ENCODE results near the gene ALOXE3. TPM values are rescaled to one million over a fixed set of nuclear protein-coding genes. Genes with fewer than 3 reads are reported as not detected.

ALOXE3 gene
- total and polyA plus RNA-seq, 2 of the 8 experiments (the other 6 are each of a cell fraction or from before 2014, with no cell fraction given), result 0.26 TPM; not detected in 1

- no peaks in the 10 kb centered on the region for H3K36me3 ChIP-seq (ENCODE audit: control insufficient read depth in 2 of 4, insufficient read depth in 4 of 4, low read length in 3 of 4)
- H2AK5ac ChIP-seq (ENCODE audit: low read depth, low read length), result no peak within 1 kb of the TSS
- peaks cover 30 to 54% (median 51%) of the 10 kb centered on the region in 4 experiments for H3K27me3 ChIP-seq (replicated peaks in 1 of 4; ENCODE audit: control insufficient read depth in 3 of 4, extremely low read depth in 1 of 4, insufficient read depth in 3 of 4, low read length in 3 of 4)
- no peaks in the 10 kb centered on the region for H3K9me3 ChIP-seq (ENCODE audit: insufficient read depth in 2 of 2, low read depth in 1 of 2, low read length in 1 of 2)
- no peak within 1 kb of the TSS for H2BK5ac ChIP-seq (ENCODE audit: low read depth, low read length)
- peak in 1 of 2 experiments; percentile 84 for DNase-seq (ENCODE audit: low read depth in 1 of 2, low spot score in 2 of 2)
- H3K4me1 ChIP-seq (replicated peaks in 1 of 4; ENCODE audit: control insufficient read depth in 3 of 4, insufficient read depth in 4 of 4, low read length in 3 of 4), result peaks cover 0 to 24% (median 13%) of the 10 kb centered on the region in 4 experiments; a peak in 6 of 7 replicates
- WGBS, 2 experiments (ENCODE audit: extremely low coverage in 1 of 2, insufficient coverage in 1 of 2, insufficient read length in 1 of 2, insufficient replicate concordance in 2 of 2, low coverage in 1 of 2, low lambda C conversion rate in 2 of 2, missing lambda C conversion rate in 1 of 2), result 1% methylated on average over 22 of the region's 29 CpGs; no CpG with 5 or more reads in 1 of the 2 experiments
- peak within 1 kb of the TSS; percentile 54 to 89 (median 82) for H3K4me3 ChIP-seq (ENCODE audit: extremely low read depth in 1 of 4, insufficient read depth in 2 of 4, low read depth in 3 of 4, low read length in 4 of 4)
- H3K23me2 ChIP-seq (ENCODE audit: low read depth, low read length), result peaks cover 41% of the 10 kb centered on the region
- no peak within 1 kb of the TSS for H3K14ac ChIP-seq (ENCODE audit: insufficient read length)
- H3K9ac ChIP-seq (replicated peaks in 1 of 4; ENCODE audit: extremely low read depth in 1 of 4, low read depth in 3 of 4, low read length in 3 of 4), result peak within 1 kb of the TSS in 1 of 4 experiments; percentile 6; a peak in 1 of 7 replicates
- H3K79me2 ChIP-seq (ENCODE audit: control insufficient read depth in 1 of 2, insufficient read depth in 2 of 2, low read length in 2 of 2), result no peaks in the 10 kb centered on the region
- no peak within 1 kb of the TSS; the same call in 1 of the 2 replicates for H3K18ac ChIP-seq (ENCODE audit: extremely low read depth, low read length)
- no peak within 1 kb of the TSS for H4K91ac ChIP-seq (replicated peaks; ENCODE audit: insufficient read length, low read length)
- H2BK15ac ChIP-seq (ENCODE audit: low read length), result no peak within 1 kb of the TSS
- H3K23ac ChIP-seq (ENCODE audit: insufficient read length), result no peak within 1 kb of the TSS
- no peak within 1 kb of the TSS for H3K27ac ChIP-seq (ENCODE audit: low read depth, low read length)
- no peak within 1 kb of the TSS for H4K5ac ChIP-seq (ENCODE audit: insufficient read length, low read depth, low read length)
- ChIA-PET CTCF (ENCODE audit: partially characterized antibody) (interaction anchor here (0.8 to 2.3 kb wide), 11 partner anchors 9 to 108 kb away, joined by 3 to 15 read pairs (median 4); no protein-coding TSS in a partner anchor), POLR2A (ENCODE audit: partially characterized antibody) (interaction anchor here (0.7 to 7.6 kb wide), 7 partner anchors 9 to 103 kb away, joined by 3 to 49 read pairs (median 6); no protein-coding TSS in a partner anchor)
- no peak within 1 kb of the TSS; the same call in 1 of the 2 replicates for H2AFZ ChIP-seq (ENCODE audit: low read length)
- H4K8ac ChIP-seq (ENCODE audit: extremely low read depth, insufficient read depth, low read length), result peak within 1 kb of the TSS; percentile 73
- no peak within 1 kb of the TSS; the same call in 1 of the 2 replicates for H2BK12ac ChIP-seq (ENCODE audit: low read depth, low read length)
- peaks cover 3 to 5% of the 10 kb centered on the region in 2 experiments for H4K20me1 ChIP-seq (replicated peaks in 1 of 2; ENCODE audit: control insufficient read depth in 1 of 2, insufficient read depth in 2 of 2, low read length in 2 of 2)
- no peak for FAIRE-seq
- H2BK120ac ChIP-seq (replicated peaks; ENCODE audit: low read depth, low read length), result no peak within 1 kb of the TSS
- H3K56ac ChIP-seq (replicated peaks; ENCODE audit: insufficient read length, low read depth, low read length), result no peak within 1 kb of the TSS
- no peaks in the 10 kb centered on the region for H3K79me1 ChIP-seq (ENCODE audit: low read depth, low read length)
- H3K4ac ChIP-seq (replicated peaks; ENCODE audit: insufficient read length, low read depth, low read length), result no peak within 1 kb of the TSS
- peak within 1 kb of the TSS; percentile 88 to 93 for H3K4me2 ChIP-seq (ENCODE audit: insufficient read depth in 1 of 2, low read depth in 2 of 2, low read length in 2 of 2)
- no peak within 1 kb of the TSS for H2BK20ac ChIP-seq (ENCODE audit: low read length)
- TF ChIP-seq TAF7 (optimal IDR thresholded peaks at IDR 0.05; ENCODE audit: borderline replicate concordance, low read depth, low read length), result no peak
- TF ChIP-seq USF2 (IDR thresholded peaks at IDR 0.05; ENCODE audit: low read length), result no peak
- TF ChIP-seq ASH2L (IDR thresholded peaks at IDR 0.05; ENCODE audit: low read length), result peak; percentile 69
- peak; percentile 82; the same call in 1 of the 2 replicates for TF ChIP-seq FOSL1 (IDR thresholded peaks at IDR 0.05; ENCODE audit: insufficient read depth, low read depth, low read length)
- TF ChIP-seq CTBP2 (IDR thresholded peaks at IDR 0.05; ENCODE audit: borderline replicate concordance, insufficient read depth, insufficient read length, low read length), result peak; percentile 95
- no peak for TF ChIP-seq ATF3 (IDR thresholded peaks at IDR 0.05; ENCODE audit: insufficient read depth, low read depth, low read length)
- no peak for TF ChIP-seq CHD2 (IDR thresholded peaks at IDR 0.05; ENCODE audit: low read length)
- TF ChIP-seq POU5F1 (IDR thresholded peaks at IDR 0.05; ENCODE audit: low read depth, low read length), result no peak
- no peak for TF ChIP-seq RAD21 (IDR thresholded peaks at IDR 0.05 in 1 of 2, conservative IDR thresholded peaks at IDR 0.05 in 1 of 2; ENCODE audit: low read depth in 2 of 2, low read length in 2 of 2)
Measured at GRCh38 chr17:8123695-8124349, 5.5 kb upstream of the ALOXE3 start, which contains the start of gene HES7. TSS of gene HES7 (minus strand) at chr17:8124106. CDS start at chr17:8124084, 22 bp downstream.

Measured in H1 (cell line).